ENCODE data around the gene KCNN3.

GRCh38 chr1:154710106-154710505, 160.0 kb downstream of the KCNN3 start:
- no peak for TF ChIP-seq POLR2AphosphoS5 (IDR thresholded peaks at IDR 0.05; ENCODE audit: low read depth, low read length)
- TF ChIP-seq, protein P1, sequence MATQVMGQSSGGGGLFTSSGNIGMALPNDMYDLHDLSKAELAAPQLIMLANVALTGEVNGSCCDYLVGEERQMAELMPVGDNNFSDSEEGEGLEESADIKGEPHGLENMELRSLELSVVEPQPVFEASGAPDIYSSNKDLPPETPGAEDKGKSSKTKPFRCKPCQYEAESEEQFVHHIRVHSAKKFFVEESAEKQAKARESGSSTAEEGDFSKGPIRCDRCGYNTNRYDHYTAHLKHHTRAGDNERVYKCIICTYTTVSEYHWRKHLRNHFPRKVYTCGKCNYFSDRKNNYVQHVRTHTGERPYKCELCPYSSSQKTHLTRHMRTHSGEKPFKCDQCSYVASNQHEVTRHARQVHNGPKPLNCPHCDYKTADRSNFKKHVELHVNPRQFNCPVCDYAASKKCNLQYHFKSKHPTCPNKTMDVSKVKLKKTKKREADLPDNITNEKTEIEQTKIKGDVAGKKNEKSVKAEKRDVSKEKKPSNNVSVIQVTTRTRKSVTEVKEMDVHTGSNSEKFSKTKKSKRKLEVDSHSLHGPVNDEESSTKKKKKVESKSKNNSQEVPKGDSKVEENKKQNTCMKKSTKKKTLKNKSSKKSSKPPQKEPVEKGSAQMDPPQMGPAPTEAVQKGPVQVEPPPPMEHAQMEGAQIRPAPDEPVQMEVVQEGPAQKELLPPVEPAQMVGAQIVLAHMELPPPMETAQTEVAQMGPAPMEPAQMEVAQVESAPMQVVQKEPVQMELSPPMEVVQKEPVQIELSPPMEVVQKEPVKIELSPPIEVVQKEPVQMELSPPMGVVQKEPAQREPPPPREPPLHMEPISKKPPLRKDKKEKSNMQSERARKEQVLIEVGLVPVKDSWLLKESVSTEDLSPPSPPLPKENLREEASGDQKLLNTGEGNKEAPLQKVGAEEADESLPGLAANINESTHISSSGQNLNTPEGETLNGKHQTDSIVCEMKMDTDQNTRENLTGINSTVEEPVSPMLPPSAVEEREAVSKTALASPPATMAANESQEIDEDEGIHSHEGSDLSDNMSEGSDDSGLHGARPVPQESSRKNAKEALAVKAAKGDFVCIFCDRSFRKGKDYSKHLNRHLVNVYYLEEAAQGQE (IDR thresholded peaks at IDR 0.05; ENCODE audit: insufficient read depth in 1 of 2, low read depth in 2 of 2, low read length in 2 of 2) = no peak
- no peak for TF ChIP-seq TAF1 (IDR thresholded peaks at IDR 0.05; ENCODE audit: borderline replicate concordance, insufficient read depth, low read length)
- TF ChIP-seq SIN3A (IDR thresholded peaks at IDR 0.05; ENCODE audit: borderline replicate concordance, insufficient read depth, low read length) = no peak
- no peak for TF ChIP-seq FOXP2 (optimal IDR thresholded peaks at IDR 0.05; ENCODE audit: borderline replicate concordance, extremely low read depth, extremely low read length, insufficient read depth)

Measured in PFSK-1 (cell line).